CD8-positive, alpha-beta memory T cell (primary cell): ENCODE measurements around the gene FIGN. TPM values are rescaled to one million over a fixed set of nuclear protein-coding genes. Genes with fewer than 3 reads are reported as not detected.

Experiments
- CTCF ChIA-PET: fragments of 350-600 bp; sonication (Branson Sonifier 250); formaldehyde crosslinking; loops from one replicate; lab custom pipeline; 2021; ENCODE audit warnings: antibody characterized with exemption; lab: Charles Lee
- POLR2A ChIA-PET: fragments of 350-600 bp; sonication (Branson Sonifier 250); formaldehyde crosslinking; loops from one replicate; lab custom pipeline; 2021; ENCODE audit warnings: antibody characterized with exemption; lab: Charles Lee
- DNase-seq, 5 donors: peaks; one replicate each; pipeline versions ENCODE4 v3.0.0 to v3.0.0-alpha.2; 2020 to 2022; ENCODE audit warnings: mixed read lengths in 1 of 5
- H3K27ac ChIP-seq: one replicate; pipeline ENCODE4 v1.7.0; 2013; ENCODE audit warnings: low read depth, mild to moderate bottlenecking, low read length, moderate library complexity
- H3K27me3 ChIP-seq: 2 replicates; pipeline ENCODE4 v1.7.0; 2013; ENCODE audit warnings: low read length, mild to moderate bottlenecking; ENCODE audit not compliant: insufficient read depth, poor library complexity, severe bottlenecking
- H3K36me3 ChIP-seq: 2 replicates; pipeline ENCODE4 v1.7.0; 2013; ENCODE audit warnings: mild to moderate bottlenecking, low read length, moderate library complexity; ENCODE audit not compliant: insufficient read depth
- H3K4me1 ChIP-seq: 2 replicates; pipeline ENCODE4 v1.7.0; 2013; ENCODE audit warnings: mild to moderate bottlenecking, low read length, moderate library complexity; ENCODE audit not compliant: insufficient read depth
- H3K4me3 ChIP-seq: 2 replicates; pipeline ENCODE4 v1.7.0; 2013; ENCODE audit warnings: mild to moderate bottlenecking, low read length
- H3K9me3 ChIP-seq: 2 replicates; pipeline ENCODE4 v1.7.0; 2013; ENCODE audit warnings: mild to moderate bottlenecking, low read length
- H3K27ac Mint-ChIP-seq, 8 donors: one replicate each; pipeline ENCODE4 v1.8.0; 2020 to 2021; ENCODE audit warnings: mixed read lengths in 8 of 8, mild to moderate bottlenecking in 6 of 8, inconsistent platforms in 3 of 8, moderate library complexity in 3 of 8
- H3K27me3 Mint-ChIP-seq, 2 donors: one replicate each; pipeline ENCODE4 v1.8.0; 2020 to 2021; ENCODE audit warnings: mixed read lengths in 2 of 2, mild to moderate bottlenecking in 1 of 2, moderate library complexity in 1 of 2
- H3K36me3 Mint-ChIP-seq, 3 donors: one replicate each; pipeline ENCODE4 v1.8.0; 2020 to 2021; ENCODE audit warnings: mixed read lengths in 3 of 3, inconsistent platforms in 1 of 3, mild to moderate bottlenecking in 1 of 3
- H3K4me1 Mint-ChIP-seq, 3 donors: one replicate each; pipeline ENCODE4 v1.8.0; 2020 to 2021; ENCODE audit warnings: mixed read lengths in 3 of 3, inconsistent platforms in 1 of 3, mild to moderate bottlenecking in 1 of 3
- H3K4me3 Mint-ChIP-seq, 7 donors: one replicate each; pipeline ENCODE4 v1.8.0; 2020 to 2021; ENCODE audit warnings: mixed read lengths in 7 of 7, mild to moderate bottlenecking in 6 of 7, moderate library complexity in 4 of 7, inconsistent platforms in 2 of 7
- H3K9me3 Mint-ChIP-seq, 5 donors: one replicate each; pipeline ENCODE4 v1.8.0; 2020 to 2022; ENCODE audit warnings: mixed read lengths in 5 of 5, mild to moderate bottlenecking in 3 of 5, moderate library complexity in 2 of 5, inconsistent platforms in 1 of 5
- polyA plus RNA-seq: library from polyadenylated mRNA; unstranded; fragments of 300-500 nt; fragmentation: Illumina TruSeq; gene quantifications from one replicate; pipeline ENCODE4 v1.2.3, GENCODE V29; 2021
- total RNA-seq, 2 experiments: library from RNA; stranded (reverse); gene quantifications; one replicate each; pipeline ENCODE4 v1.2.3, GENCODE V29; 2021

FIGN gene
- total and polyA plus RNA-seq, 3 experiments from 2014 or later = not detected

GRCh38 chr2:163752267-163752666, 16.5 kb upstream of the FIGN start:
- Histone ChIP-seq H3K4me3 (no peak overlapping the region), H3K27ac (no peak overlapping the region), H3K27me3 (no peaks in the 10 kb centered on the region), H3K9me3 (no peaks in the 10 kb centered on the region), H3K36me3 (no peaks in the 10 kb centered on the region), H3K4me1 (no peaks in the 10 kb centered on the region)
- Mint-ChIP-seq H3K4me1 (no peaks in the 10 kb centered on the region), H3K36me3 (no peaks in the 10 kb centered on the region), H3K9me3 (peaks cover 2 to 21% (median 5%) of the 10 kb centered on the region in 5 donors), H3K27me3 (no peaks in the 10 kb centered on the region), H3K4me3 (no peak overlapping the region), H3K27ac (no peak overlapping the region)
- ChIA-PET CTCF (no interaction called here), POLR2A (no interaction called here)
- no peak for DNase-seq

GRCh38 chr2:163751696-163752095, 15.9 kb upstream of the FIGN start:
- Mint-ChIP-seq H3K4me3 (no peak overlapping the region), H3K4me1 (no peaks in the 10 kb centered on the region), H3K9me3 (peaks cover 2 to 18% (median 6%) of the 10 kb centered on the region in 5 donors), H3K27me3 (no peaks in the 10 kb centered on the region), H3K36me3 (no peaks in the 10 kb centered on the region), H3K27ac (no peak overlapping the region)
- H3K27ac ChIP-seq = no peak overlapping the region
- DNase-seq = no peak
- CTCF ChIA-PET = no interaction called here
- POLR2A ChIA-PET = no interaction called here
- H3K36me3 ChIP-seq = no peaks in the 10 kb centered on the region
- H3K9me3 ChIP-seq = no peaks in the 10 kb centered on the region
- no peaks in the 10 kb centered on the region for H3K27me3 ChIP-seq
- H3K4me1 ChIP-seq = no peaks in the 10 kb centered on the region
- no peak overlapping the region for H3K4me3 ChIP-seq

- H3K9me3 Mint-ChIP-seq = peaks cover 0 to 14% (median 8%) of the 10 kb centered on the region in 5 donors
- Histone ChIP-seq H3K9me3 (no peaks in the 10 kb centered on the region), H3K36me3 (no peaks in the 10 kb centered on the region), H3K4me3 (no peak overlapping the region), H3K27ac (no peak overlapping the region), H3K4me1 (no peaks in the 10 kb centered on the region), H3K27me3 (no peaks in the 10 kb centered on the region)
- POLR2A ChIA-PET = no interaction called here
- H3K27ac Mint-ChIP-seq = no peak overlapping the region
- no peaks in the 10 kb centered on the region for H3K27me3 Mint-ChIP-seq
- CTCF ChIA-PET = no interaction called here
- no peak overlapping the region for H3K4me3 Mint-ChIP-seq
- no peak for DNase-seq
- no peaks in the 10 kb centered on the region for H3K36me3 Mint-ChIP-seq
- no peaks in the 10 kb centered on the region for H3K4me1 Mint-ChIP-seq
Measured at GRCh38 chr2:163748420-163748819, 12.6 kb upstream of the FIGN start.

GRCh38 chr2:163741435-163741834, 5.6 kb upstream of the FIGN start:
- peaks cover 3 to 11% (median 5%) of the 10 kb centered on the region in 5 donors for H3K9me3 Mint-ChIP-seq
- Histone ChIP-seq H3K36me3 (no peaks in the 10 kb centered on the region), H3K27ac (no peak overlapping the region), H3K9me3 (no peaks in the 10 kb centered on the region), H3K4me3 (no peak overlapping the region), H3K4me1 (no peaks in the 10 kb centered on the region), H3K27me3 (no peaks in the 10 kb centered on the region)
- H3K27me3 Mint-ChIP-seq = peaks cover 4 to 5% of the 10 kb centered on the region in 2 donors
- no peak overlapping the region for H3K27ac Mint-ChIP-seq
- ChIA-PET CTCF (no interaction called here), POLR2A (no interaction called here)
- H3K4me3 Mint-ChIP-seq = no peak overlapping the region
- no peaks in the 10 kb centered on the region for H3K36me3 Mint-ChIP-seq
- no peak for DNase-seq
- no peaks in the 10 kb centered on the region for H3K4me1 Mint-ChIP-seq

GRCh38 chr2:163737563-163737962, 1.8 kb upstream of the FIGN start:
- no peak for DNase-seq
- H3K27me3 Mint-ChIP-seq = peaks cover 17% of the 10 kb centered on the region in 2 donors
- POLR2A ChIA-PET = no interaction called here
- Histone ChIP-seq H3K9me3 (no peaks in the 10 kb centered on the region), H3K27me3 (no peaks in the 10 kb centered on the region), H3K36me3 (no peaks in the 10 kb centered on the region), H3K4me3 (no peak overlapping the region), H3K27ac (no peak overlapping the region), H3K4me1 (no peaks in the 10 kb centered on the region)
- CTCF ChIA-PET = no interaction called here
- peaks cover 0 to 2% (median 0%) of the 10 kb centered on the region in 3 donors for H3K36me3 Mint-ChIP-seq
- H3K4me1 Mint-ChIP-seq = peaks cover 0 to 11% (median 0%) of the 10 kb centered on the region in 3 donors
- H3K4me3 Mint-ChIP-seq = no peak overlapping the region
- H3K27ac Mint-ChIP-seq = no peak overlapping the region
- peaks cover 10 to 23% (median 13%) of the 10 kb centered on the region in 5 donors for H3K9me3 Mint-ChIP-seq

- Histone ChIP-seq H3K9me3 (no peaks in the 10 kb centered on the region), H3K27me3 (no peaks in the 10 kb centered on the region), H3K4me3 (no peak overlapping the region), H3K36me3 (no peaks in the 10 kb centered on the region), H3K4me1 (no peaks in the 10 kb centered on the region), H3K27ac (no peak overlapping the region)
- Mint-ChIP-seq H3K27me3 (peaks cover 17% of the 10 kb centered on the region in 2 donors), H3K36me3 (peaks cover 0 to 2% (median 0%) of the 10 kb centered on the region in 3 donors), H3K4me3 (no peak overlapping the region), H3K9me3 (peaks cover 10 to 23% (median 13%) of the 10 kb centered on the region in 5 donors), H3K27ac (no peak overlapping the region), H3K4me1 (peaks cover 0 to 11% (median 0%) of the 10 kb centered on the region in 3 donors)
- DNase-seq = no peak
- POLR2A ChIA-PET = no interaction called here
- CTCF ChIA-PET = no interaction called here
Measured at GRCh38 chr2:163737190-163737439, 1.3 kb upstream of the FIGN start.

- Histone ChIP-seq H3K27ac (no peak overlapping the region), H3K4me3 (no peak overlapping the region), H3K36me3 (no peaks in the 10 kb centered on the region), H3K4me1 (no peaks in the 10 kb centered on the region), H3K27me3 (no peaks in the 10 kb centered on the region), H3K9me3 (no peaks in the 10 kb centered on the region)
- POLR2A ChIA-PET = no interaction called here
- no peak overlapping the region for H3K4me3 Mint-ChIP-seq
- peaks cover 0 to 11% (median 0%) of the 10 kb centered on the region in 3 donors for H3K4me1 Mint-ChIP-seq
- H3K27ac Mint-ChIP-seq = no peak overlapping the region
- H3K27me3 Mint-ChIP-seq = peaks cover 17% of the 10 kb centered on the region in 2 donors
- H3K36me3 Mint-ChIP-seq = peaks cover 0 to 2% (median 0%) of the 10 kb centered on the region in 3 donors
- no peak for DNase-seq
- peaks cover 10 to 23% (median 13%) of the 10 kb centered on the region in 5 donors for H3K9me3 Mint-ChIP-seq
- CTCF ChIA-PET = no interaction called here
Measured at GRCh38 chr2:163736433-163737189, 803 bp upstream of the FIGN start.

GRCh38 chr2:163734881-163735684, 725 bp downstream of the FIGN start:
- Mint-ChIP-seq H3K27me3 (peaks cover 16 to 17% of the 10 kb centered on the region in 2 donors), H3K27ac (no peak overlapping the region), H3K9me3 (peaks cover 8 to 23% (median 13%) of the 10 kb centered on the region in 5 donors), H3K4me3 (no peak overlapping the region), H3K36me3 (peaks cover 0 to 2% (median 0%) of the 10 kb centered on the region in 3 donors), H3K4me1 (peaks cover 0 to 11% (median 0%) of the 10 kb centered on the region in 3 donors)
- H3K4me3 ChIP-seq = no peak overlapping the region
- no peak for DNase-seq
- ChIA-PET CTCF (no interaction called here), POLR2A (no interaction called here)
- no peaks in the 10 kb centered on the region for H3K36me3 ChIP-seq
- H3K27ac ChIP-seq = no peak overlapping the region
- H3K4me1 ChIP-seq = no peaks in the 10 kb centered on the region
- no peaks in the 10 kb centered on the region for H3K9me3 ChIP-seq
- no peaks in the 10 kb centered on the region for H3K27me3 ChIP-seq
